Keratinocyte (primary cell): ENCODE results near the gene TMEM9. TPM values are rescaled to one million over a fixed set of nuclear protein-coding genes. Genes with fewer than 3 reads are reported as not detected.

Source experiments
- DNase-seq: peaks from one replicate; pipeline ENCODE4 v3.0.0-alpha.2; 2011; ENCODE audit warnings: low read depth, missing footprints, low spot score
- FAIRE-seq: peaks from 2 replicates; lab custom pipeline; 2011; peaks lifted over from hg19 to GRCh38; lab: Jason Lieb, UNC
- H2AFZ ChIP-seq: 2 replicates; pipeline ENCODE4 v1.6.0; 2012; ENCODE audit warnings: low read length, control low read depth, inconsistent platforms; ENCODE audit not compliant: control insufficient read depth
- H3K27ac ChIP-seq: 2 replicates; pipeline ENCODE4 v1.5.1; 2011; ENCODE audit warnings: low read length; ENCODE audit not compliant: control insufficient read depth, insufficient read depth
- H3K27me3 ChIP-seq: 3 replicates; pipeline ENCODE4 v1.6.0; 2011; ENCODE audit warnings: low read length; ENCODE audit not compliant: control insufficient read depth, insufficient read depth; ENCODE audit errors: extremely low read depth
- H3K36me3 ChIP-seq, 2 experiments: 2 replicates in 1 of 2; 3 replicates in 1 of 2; pipeline ENCODE4 v1.5.1; 2011; ENCODE audit warnings: low read length in 2 of 2, mild to moderate bottlenecking in 1 of 2; ENCODE audit not compliant: control insufficient read depth in 2 of 2, insufficient read depth in 2 of 2; ENCODE audit errors: extremely low read depth in 1 of 2
- H3K4me1 ChIP-seq: 3 replicates; pipeline ENCODE4 v1.5.1; 2011; ENCODE audit warnings: low read length; ENCODE audit not compliant: control insufficient read depth, insufficient read depth; ENCODE audit errors: extremely low read depth
- H3K4me2 ChIP-seq: 3 replicates; pipeline ENCODE4 v1.6.0; 2011; ENCODE audit warnings: low read depth, low read length; ENCODE audit not compliant: control insufficient read depth, insufficient read depth; ENCODE audit errors: extremely low read depth
- H3K4me3 ChIP-seq, 3 experiments: fragments of 200-600 bp in 1 of 3; sonication (generic) in 1 of 3; 2 replicates in 2 of 3; 3 replicates in 1 of 3; pipeline ENCODE4 v1.5.1; 2011 to 2016; ENCODE audit warnings: low read length in 3 of 3, mild to moderate bottlenecking in 3 of 3, control low read depth in 2 of 3, inconsistent platforms in 1 of 3, low read depth in 1 of 3, mixed read lengths in 1 of 3, mixed run types in 1 of 3, moderate library complexity in 1 of 3; ENCODE audit not compliant: control insufficient read depth in 2 of 3, insufficient read depth in 2 of 3; ENCODE audit errors: extremely low read depth in 1 of 3
- H3K79me2 ChIP-seq: 2 replicates; pipeline ENCODE4 v1.6.0; 2012; ENCODE audit warnings: low read length; ENCODE audit not compliant: control insufficient read depth, insufficient read depth
- H3K9ac ChIP-seq: 3 replicates; pipeline ENCODE4 v1.6.0; 2011; ENCODE audit warnings: low read length; ENCODE audit not compliant: control insufficient read depth, insufficient read depth; ENCODE audit errors: extremely low read depth
- H3K9me1 ChIP-seq: 3 replicates; pipeline ENCODE4 v1.6.0; 2011; ENCODE audit warnings: low read length; ENCODE audit not compliant: control insufficient read depth, insufficient read depth; ENCODE audit errors: extremely low read depth
- H3K9me3 ChIP-seq: 2 replicates; pipeline ENCODE4 v1.5.1; 2012; ENCODE audit warnings: low read depth, low read length; ENCODE audit not compliant: control insufficient read depth
- H4K20me1 ChIP-seq: 3 replicates; pipeline ENCODE4 v1.6.0; 2011; ENCODE audit warnings: low read length; ENCODE audit not compliant: control insufficient read depth, insufficient read depth; ENCODE audit errors: extremely low read depth
- EZH2 ChIP-seq: IDR thresholded peaks from one replicate; pipeline ENCODE4 v1.6.1; 2012; ENCODE audit warnings: inconsistent platforms, mild to moderate bottlenecking, low read length, moderate library complexity
- dilution Hi-C: fragments of 300-500 bp; cut with MboI; formaldehyde crosslinking; loops from one replicate; pipeline ENCODE4 v1.7.0; 2020; ENCODE audit warnings: low sequenced_read_pairs; ENCODE audit not compliant: extremely low pct_ligation_motif_present
- polyA plus RNA-seq, 5 experiments: library from polyadenylated mRNA; depleted of rRNA in 3 of 5; stranded (reverse) in 3 of 5; stranded (forward) in 1 of 5; unstranded in 1 of 5; fragments of >200 nt; gene quantifications; 1 replicate in 1 of 5; 2 replicates in 3 of 5; 3 replicates in 1 of 5; pipeline versions ENCODE4 v1.2.1 to v1.2.3, GENCODE V29; 2011 to 2012; ENCODE audit warnings: missing spikeins in 2 of 5, low read depth in 1 of 5, low replicate concordance in 1 of 5
- TF ChIP-seq, protein P1 (sequence below), 3 experiments: IDR thresholded peaks in 1 of 3; conservative IDR thresholded peaks in 1 of 3; optimal IDR thresholded peaks in 1 of 3; 2 replicates in 2 of 3; 3 replicates in 1 of 3; pipeline versions ENCODE3 to v1.5.1; 2011; ENCODE audit warnings: low read length in 3 of 3, mild to moderate bottlenecking in 3 of 3, moderate library complexity in 2 of 3, control low read depth in 1 of 3, inconsistent platforms in 1 of 3; ENCODE audit not compliant: insufficient read depth in 2 of 3; ENCODE audit errors: extremely low read depth in 1 of 3

Gene TMEM9
- polyA plus RNA-seq, 1 donor (not counting 4 experiments of a cell fraction or from before 2014, with no cell fraction given) = 56.0 TPM

DNA sequence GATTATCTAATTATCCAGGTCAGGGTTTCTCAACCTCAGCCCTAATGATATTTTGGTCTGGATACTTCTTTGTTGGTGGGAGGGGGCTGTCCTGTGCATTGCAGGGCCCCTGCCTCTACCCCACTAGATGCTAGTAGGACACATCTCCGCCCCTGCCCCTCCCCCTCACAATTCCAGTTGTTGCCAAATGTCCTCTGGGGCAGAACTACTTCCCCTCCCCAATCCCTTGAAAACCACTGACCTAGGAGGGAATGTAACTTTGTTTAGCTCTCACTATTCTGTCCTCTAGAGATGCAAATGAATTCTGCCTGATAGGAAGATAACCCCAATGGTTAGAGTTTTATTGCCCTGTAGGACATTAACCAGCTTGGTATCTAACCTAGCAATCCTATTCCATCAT is 50.1 kb downstream of the TMEM9 start:
- DNase-seq (no peak), FAIRE-seq (no peak)
- no peaks in the 10 kb centered on the region for H3K4me1 ChIP-seq
- dilution Hi-C loops = no loop called here
- TF ChIP-seq EZH2 = no peak
- TF ChIP-seq, protein P1, sequence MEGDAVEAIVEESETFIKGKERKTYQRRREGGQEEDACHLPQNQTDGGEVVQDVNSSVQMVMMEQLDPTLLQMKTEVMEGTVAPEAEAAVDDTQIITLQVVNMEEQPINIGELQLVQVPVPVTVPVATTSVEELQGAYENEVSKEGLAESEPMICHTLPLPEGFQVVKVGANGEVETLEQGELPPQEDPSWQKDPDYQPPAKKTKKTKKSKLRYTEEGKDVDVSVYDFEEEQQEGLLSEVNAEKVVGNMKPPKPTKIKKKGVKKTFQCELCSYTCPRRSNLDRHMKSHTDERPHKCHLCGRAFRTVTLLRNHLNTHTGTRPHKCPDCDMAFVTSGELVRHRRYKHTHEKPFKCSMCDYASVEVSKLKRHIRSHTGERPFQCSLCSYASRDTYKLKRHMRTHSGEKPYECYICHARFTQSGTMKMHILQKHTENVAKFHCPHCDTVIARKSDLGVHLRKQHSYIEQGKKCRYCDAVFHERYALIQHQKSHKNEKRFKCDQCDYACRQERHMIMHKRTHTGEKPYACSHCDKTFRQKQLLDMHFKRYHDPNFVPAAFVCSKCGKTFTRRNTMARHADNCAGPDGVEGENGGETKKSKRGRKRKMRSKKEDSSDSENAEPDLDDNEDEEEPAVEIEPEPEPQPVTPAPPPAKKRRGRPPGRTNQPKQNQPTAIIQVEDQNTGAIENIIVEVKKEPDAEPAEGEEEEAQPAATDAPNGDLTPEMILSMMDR (optimal IDR thresholded peaks at IDR 0.05 in 1 of 3, IDR thresholded peaks at IDR 0.05 in 1 of 3, conservative IDR thresholded peaks at IDR 0.05 in 1 of 3; ENCODE audit: extremely low read depth in 1 of 3, insufficient read depth in 2 of 3, low read length in 3 of 3) = no peak
- no peaks in the 10 kb centered on the region for H3K9me1 ChIP-seq
- no peaks in the 10 kb centered on the region for H3K36me3 ChIP-seq
- no peaks in the 10 kb centered on the region for H3K9me3 ChIP-seq
- H4K20me1 ChIP-seq = no peaks in the 10 kb centered on the region
- no peaks in the 10 kb centered on the region for H3K79me2 ChIP-seq
- no peak overlapping the region for H3K4me3 ChIP-seq
- H2AFZ ChIP-seq = no peak overlapping the region
- H3K4me2 ChIP-seq = no peak overlapping the region
- H3K9ac ChIP-seq = no peak overlapping the region
- H3K27me3 ChIP-seq = peaks cover 23% of the 10 kb centered on the region
- no peak overlapping the region for H3K27ac ChIP-seq

DNA sequence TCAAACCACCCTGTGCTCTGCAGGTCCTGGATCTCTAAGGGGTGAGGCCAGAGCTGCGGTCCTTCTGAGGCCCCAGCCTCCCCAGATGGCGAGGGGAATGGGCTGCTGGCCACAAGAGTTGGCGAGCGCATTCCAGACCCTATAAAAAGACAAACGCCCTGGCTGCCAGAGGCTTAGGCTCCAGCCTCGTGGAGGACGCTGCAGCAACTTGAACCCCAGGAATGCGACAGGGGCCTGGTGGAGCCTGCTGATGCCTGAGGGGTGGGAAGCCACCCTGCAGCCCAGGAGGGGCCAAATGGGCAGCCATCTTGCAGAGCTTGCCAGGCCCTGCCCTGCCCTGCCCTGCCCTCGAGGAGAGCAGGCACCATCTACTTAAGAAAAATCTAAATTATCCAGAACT is 50.6 kb downstream of the TMEM9 start:
- dilution Hi-C loops = no loop called here
- TF ChIP-seq, protein P1 (optimal IDR thresholded peaks at IDR 0.05 in 1 of 3, IDR thresholded peaks at IDR 0.05 in 1 of 3, conservative IDR thresholded peaks at IDR 0.05 in 1 of 3; ENCODE audit: extremely low read depth in 1 of 3, insufficient read depth in 2 of 3, low read length in 3 of 3) = no peak
- no peak for TF ChIP-seq EZH2

More for the DNA sequence above, 50.6 kb downstream of the TMEM9 start:
- Histone ChIP-seq H3K27ac (no peak overlapping the region), H3K9me3 (no peaks in the 10 kb centered on the region), H3K4me1 (no peaks in the 10 kb centered on the region), H3K4me3 (no peak overlapping the region), H4K20me1 (no peaks in the 10 kb centered on the region), H3K36me3 (no peaks in the 10 kb centered on the region), H2AFZ (no peak overlapping the region), H3K27me3 (peaks cover 23% of the 10 kb centered on the region), H3K9me1 (no peaks in the 10 kb centered on the region), H3K9ac (no peak overlapping the region), H3K4me2 (no peak overlapping the region), H3K79me2 (no peaks in the 10 kb centered on the region)
- FAIRE-seq = no peak
- no peak for DNase-seq
